HK-2 (cell line): ENCODE data around the gene GPR3.

ENCODE experiments used
- DNase-seq: peaks from one replicate; pipeline ENCODE4 v3.0.0-alpha.2; 2018; ENCODE audit not compliant: unreplicated experiment

GPR3 gene

GRCh38 chr1:27358038-27358927 lies 34.1 kb upstream of the GPR3 start:
- no peak for DNase-seq

GRCh38 chr1:27358928-27359313 lies 33.5 kb upstream of the GPR3 start:
- no peak for DNase-seq

GRCh38 chr1:27359822-27360158 lies 32.6 kb upstream of the GPR3 start:
- no peak for DNase-seq

- DNase-seq, result no peak
These were observed 32.0 kb upstream of the GPR3 start for GRCh38 chr1:27360159-27361043.

- no peak for DNase-seq
These were observed 31.4 kb upstream of the GPR3 start for GRCh38 chr1:27361044-27361402.

GRCh38 chr1:27361553-27361952 lies 30.9 kb upstream of the GPR3 start:
- no peak for DNase-seq

- no peak for DNase-seq
These were observed 28.4 kb upstream of the GPR3 start for GRCh38 chr1:27363766-27364695.

- no peak for DNase-seq
These were observed 27.6 kb upstream of the GPR3 start for GRCh38 chr1:27364696-27365371.

- peak; percentile 92 for DNase-seq
These were observed 26.9 kb upstream of the GPR3 start for GRCh38 chr1:27365372-27366112.

- peak; percentile 87 for DNase-seq
These were observed 26.4 kb upstream of the GPR3 start for GRCh38 chr1:27366113-27366410.

GRCh38 chr1:27366411-27367159 lies 25.8 kb upstream of the GPR3 start, which contains the start of gene MAP3K6:
Gene MAP3K6, minus strand, starts transcription at chr1:27366961. Its CDS starts 364 bp downstream, at chr1:27366597.
- DNase-seq, result peak; percentile 86

GRCh38 chr1:27367160-27367650 lies 25.2 kb upstream of the GPR3 start:
- DNase-seq, result no peak

GRCh38 chr1:27368869-27369582 lies 23.4 kb upstream of the GPR3 start:
- no peak for DNase-seq

GRCh38 chr1:27372022-27372807 lies 20.2 kb upstream of the GPR3 start:
- DNase-seq, result peak; percentile 73

GRCh38 chr1:27372808-27373690 lies 19.4 kb upstream of the GPR3 start:
- DNase-seq, result peak; percentile 26

- no peak for DNase-seq
These were observed 17.9 kb upstream of the GPR3 start, which contains the start of gene FCN3 for GRCh38 chr1:27374362-27375086. Gene FCN3, minus strand, starts transcription at chr1:27374824. Its CDS starts 6 bp downstream, at chr1:27374818.
